HG03135 (cell line): ENCODE results near the gene KMT2D.

Experiments used
- ATAC-seq: cut with Tn5 transposase; IDR thresholded peaks from one replicate; pipeline ENCODE4 v1.9.1; 2021; ENCODE audit warnings: mild to moderate bottlenecking, moderate library complexity; ENCODE audit not compliant: unreplicated experiment

The KMT2D gene

DNA sequence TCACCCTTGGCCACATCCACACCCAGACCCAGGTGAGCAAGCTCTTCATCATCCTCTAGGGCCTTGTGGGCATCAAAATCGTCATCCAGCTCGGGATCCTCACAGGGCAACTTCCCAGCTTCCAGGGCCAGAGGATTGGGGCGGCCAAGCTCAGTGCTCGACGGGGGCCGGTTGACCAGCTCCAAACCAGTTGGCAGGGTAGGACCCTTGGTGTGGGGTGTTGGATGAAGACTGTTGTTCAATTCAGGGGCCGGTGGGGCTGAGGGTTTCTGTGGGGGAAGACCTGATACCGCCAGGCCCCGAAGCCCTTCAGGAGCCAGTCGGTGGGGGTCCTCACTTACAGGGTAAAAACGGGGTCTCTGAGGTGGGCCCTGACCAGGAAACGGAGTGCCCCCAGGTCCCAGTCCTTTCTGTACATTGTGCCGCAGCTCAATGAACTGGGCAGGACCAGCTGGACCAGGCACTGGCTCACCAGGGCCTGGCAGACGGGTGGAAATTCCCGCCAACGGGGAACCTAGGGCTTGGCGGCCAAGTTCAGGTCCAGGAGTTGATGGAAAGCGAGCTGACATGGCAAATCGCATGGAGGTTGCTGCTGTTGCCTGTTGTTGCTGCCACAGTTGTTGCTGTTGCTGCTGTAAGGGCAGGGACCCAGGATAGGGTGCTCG, 22.2 kb downstream of the KMT2D start:
- ATAC-seq: no peak

DNA sequence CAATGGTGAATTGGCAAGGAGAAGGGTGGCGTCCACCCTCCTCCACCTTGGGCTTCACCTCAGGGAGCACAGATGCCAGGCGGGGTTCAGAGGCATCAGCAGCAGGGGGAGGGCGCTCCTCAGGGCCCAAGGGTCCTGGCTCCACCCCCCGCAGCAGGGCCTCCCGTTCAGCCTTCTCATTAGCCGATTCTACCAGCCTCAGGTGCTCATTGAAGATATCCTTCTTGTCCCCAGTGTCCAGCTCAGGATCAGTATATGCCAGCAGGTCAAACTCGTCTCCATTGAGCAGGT, 22.7 kb downstream of the KMT2D start:
- no peak for ATAC-seq

DNA sequence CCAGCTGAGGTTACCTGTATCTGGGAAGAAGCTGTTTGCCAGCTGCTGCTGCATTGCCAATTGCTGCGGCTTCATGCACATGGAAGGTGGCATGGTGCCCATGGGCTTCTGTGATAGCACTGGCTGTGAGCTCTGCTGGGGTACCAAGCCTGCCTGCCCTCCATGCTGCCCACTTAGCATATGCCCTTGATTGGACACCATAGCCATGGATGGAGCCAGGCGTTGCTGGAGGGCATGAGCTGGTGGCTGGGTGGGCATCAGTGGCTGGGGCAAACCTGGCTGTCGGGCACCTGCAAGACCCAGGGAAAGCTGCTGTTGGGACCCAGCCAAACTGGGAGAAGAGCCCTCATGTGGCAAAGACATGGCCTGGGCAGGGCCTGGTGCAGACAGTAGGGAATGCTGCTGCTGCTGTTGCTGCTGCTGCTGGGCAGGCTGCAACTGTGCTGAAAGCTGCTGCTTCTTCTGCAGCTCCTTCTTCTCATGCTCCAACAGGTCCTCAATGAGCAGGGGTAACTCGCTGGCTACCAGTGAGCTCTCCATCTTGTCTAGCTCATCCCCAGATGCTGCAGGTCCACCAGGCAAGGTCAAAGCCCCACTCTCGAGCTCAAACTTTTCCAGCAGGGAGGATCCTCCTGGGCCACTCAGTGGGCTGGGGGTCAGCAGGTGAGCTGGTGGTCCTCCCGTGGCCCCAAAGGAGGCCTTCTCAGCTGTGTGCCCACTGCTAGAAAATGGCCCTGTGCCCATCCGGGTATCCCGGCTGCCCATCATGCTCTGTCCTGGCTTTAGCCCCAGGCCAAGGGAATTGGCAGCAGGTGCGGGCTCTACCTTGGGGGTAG, 23.3 kb downstream of the KMT2D start:
- no peak for ATAC-seq

DNA sequence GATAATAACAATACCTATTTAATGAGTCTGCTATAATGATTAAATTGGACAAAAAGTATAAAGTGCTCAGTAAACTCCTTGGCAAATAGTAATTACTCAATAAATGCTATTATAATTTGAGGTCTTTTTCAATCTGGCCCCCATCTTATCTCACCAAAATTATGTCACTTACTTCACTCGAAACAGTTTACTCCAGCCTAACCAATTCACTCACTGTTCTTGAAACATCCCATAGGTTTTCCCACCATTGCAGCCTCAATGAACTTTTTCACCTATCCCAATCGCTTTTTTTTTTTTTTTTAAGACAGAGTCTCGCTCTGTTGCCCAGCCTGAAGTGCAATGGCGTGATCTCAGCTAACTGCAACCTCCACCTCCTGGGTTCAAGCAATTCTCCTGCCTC, 24.6 kb downstream of the KMT2D start:
- no peak for ATAC-seq

DNA sequence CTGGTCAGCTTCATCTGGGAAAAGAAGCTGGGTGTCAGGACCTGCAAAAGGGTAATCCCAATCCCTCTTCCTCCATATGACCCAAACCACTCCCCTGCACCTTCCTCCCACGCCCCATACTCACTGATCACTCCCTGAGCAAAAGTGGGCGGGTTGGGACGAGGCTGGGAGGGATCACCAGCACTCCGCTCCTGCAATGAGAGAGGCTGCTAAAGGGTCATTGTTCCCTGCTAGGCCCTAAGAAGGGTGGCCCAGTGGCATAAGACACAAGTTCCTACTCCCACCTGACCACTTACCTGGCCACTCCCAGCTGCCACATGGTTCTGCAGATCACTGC, 26.3 kb downstream of the KMT2D start:
- no peak for ATAC-seq

DNA sequence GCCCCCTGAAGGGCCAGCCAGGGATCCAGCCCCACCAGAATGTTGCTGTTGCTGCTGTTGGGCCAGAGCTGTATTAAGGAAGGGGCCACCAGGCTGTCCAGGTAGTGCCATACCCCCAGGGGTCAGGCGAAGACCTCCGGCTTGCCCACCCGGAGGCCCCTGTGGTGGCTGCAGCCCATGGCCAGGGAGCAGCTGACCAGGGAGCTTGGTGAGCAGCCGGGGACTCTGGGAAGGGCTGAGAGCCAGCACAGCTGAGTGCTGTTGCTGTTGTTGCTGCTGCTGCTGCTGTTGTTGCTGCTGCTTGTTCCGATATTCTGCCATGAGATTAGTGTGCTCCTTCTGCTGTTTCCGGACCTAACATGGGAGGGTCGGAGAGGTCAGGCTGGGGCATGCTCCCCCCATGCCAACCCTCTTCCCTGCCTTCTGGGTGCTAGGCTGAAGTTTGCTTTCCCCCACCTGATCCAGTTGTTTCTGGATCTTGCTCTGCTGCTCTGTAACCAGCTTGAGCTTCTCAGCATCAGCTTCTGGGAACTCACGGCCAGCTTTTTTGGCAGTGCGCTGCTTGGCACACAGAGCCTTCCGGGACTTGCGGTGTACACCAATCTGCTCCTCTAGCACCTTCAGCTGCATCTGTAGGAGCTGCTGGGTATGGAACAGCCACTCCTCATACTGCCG, 26.8 kb downstream of the KMT2D start:
- no peak for ATAC-seq

DNA sequence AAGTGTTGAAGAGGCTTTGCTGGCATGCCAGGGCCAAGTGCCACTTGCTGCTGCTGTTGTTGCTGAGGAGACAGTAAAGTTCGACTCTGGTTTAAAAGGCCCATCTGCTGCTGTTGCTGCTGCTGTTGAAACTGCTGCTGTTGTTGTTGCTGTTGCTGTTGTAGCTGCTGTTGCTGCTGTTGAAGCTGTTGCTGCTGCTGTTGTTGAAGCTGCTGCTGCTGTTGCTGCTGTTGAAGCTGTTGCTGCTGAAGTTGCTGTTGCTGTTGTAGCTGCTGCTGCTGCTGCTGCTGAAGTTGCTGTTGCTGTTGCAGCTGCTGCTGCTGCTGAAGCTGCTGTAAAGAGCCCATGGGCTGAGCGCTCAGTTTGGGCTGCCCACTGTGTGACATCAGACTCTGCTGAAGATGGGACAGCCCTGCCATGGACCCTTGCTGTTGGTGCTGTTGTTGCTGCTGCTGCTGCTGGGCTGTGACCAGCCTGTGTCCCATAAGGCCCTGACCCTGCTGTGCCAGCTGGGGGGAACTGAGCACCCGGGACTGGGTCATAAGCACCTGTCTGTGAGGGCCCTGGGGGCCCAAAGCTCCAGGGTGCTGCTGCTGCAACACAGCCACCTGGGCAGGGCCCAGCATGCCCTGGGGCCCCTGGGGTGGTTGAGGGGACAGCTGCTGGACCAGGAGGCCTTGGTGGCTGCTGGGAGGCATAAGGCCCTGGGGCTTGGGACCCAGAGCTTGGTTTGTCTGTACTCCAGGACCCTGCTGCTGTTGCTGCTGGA, 27.7 kb downstream of the KMT2D start:
- no peak for ATAC-seq

DNA sequence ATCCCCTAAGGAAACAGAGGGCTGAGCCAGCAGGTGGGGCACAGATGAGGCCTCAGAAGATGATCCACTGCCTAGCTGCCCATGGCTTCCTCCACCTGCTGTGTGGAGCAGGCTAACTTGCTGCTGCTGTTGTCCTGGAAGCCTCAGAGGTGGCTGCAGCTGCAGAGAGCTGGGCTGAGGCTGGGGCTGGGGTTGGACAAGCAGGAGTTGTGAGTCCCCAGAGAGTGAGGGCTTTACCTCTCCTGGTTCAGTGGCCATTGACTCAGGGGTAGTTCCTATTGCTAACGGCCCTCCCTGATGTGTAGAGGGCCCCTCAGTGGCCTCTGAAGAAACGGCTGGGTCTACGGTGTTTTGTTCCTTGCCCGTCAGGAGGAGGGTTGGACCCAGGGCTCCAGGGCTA, 28.3 kb downstream of the KMT2D start:
- no peak for ATAC-seq

DNA sequence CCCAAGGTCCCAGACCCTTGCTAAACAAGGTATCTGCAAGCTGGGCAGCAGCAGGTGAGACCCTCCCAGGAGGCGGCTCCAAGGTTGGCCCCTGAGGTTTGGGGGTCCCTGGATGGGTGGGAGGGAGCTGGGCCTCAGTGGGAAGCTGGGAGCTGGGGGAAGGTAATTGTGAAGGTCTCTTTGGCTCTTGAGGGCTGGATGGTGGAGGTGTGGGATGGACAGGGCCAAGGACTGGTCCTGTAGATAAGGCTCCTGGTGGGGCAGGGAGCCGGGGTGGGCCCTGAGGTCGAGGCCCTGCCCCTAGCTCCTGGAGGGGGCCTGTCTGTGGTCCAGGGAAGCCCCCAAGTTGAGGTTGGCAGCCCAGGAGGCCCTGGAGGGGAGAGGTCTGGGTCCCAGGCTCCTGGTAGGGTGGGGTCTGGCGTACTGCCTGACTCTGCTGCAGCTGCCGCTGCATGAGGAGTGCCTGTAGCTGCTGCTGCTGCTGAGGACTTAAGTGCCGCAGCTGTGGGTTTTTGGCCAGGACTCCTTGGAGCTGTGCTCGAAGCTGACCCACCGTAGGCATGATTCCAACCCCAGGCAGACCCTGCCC, 28.9 kb downstream of the KMT2D start:
- no peak for ATAC-seq

DNA sequence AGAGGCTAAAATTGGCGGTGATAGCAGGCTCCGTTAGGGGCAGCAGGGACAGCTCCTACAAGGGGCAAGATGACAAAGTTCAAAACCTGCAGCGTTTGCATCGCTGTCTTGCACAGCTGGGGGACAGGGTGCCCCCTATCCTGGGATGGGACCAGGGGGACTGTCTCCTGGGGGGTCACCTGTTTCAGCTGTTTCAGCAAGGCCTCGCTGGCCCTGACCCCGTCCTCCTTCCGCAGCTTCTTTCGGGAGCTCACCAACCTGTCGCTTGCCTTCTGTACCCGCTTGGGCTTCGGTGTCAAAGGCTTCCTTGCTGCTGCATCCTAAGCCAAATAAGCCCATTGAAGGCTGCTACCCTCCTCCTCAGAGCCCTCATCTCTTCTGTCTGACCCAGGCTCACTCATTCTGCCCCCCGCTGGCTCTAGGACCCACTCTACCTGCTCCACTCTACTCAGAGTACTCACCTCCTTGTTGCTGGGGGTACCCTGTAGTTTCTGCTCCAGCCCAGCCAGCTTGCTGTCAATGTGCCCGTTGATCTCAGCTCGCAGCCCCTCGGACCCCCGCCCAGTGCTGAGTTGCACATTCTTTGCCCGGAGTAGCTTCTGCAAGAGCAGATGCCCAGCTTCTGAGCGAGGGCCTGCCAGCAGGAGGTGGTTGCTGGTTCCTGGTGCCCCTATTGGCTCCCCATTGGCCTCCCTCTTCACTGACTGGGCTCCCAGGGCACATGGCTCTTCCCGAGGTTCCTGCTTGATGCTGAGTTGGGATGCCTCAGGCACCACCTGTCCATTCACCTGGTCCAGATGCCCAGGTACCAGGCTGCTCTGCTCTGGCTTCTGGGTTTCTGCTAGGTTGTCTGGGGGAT, 29.7 kb downstream of the KMT2D start:
- no peak for ATAC-seq

DNA sequence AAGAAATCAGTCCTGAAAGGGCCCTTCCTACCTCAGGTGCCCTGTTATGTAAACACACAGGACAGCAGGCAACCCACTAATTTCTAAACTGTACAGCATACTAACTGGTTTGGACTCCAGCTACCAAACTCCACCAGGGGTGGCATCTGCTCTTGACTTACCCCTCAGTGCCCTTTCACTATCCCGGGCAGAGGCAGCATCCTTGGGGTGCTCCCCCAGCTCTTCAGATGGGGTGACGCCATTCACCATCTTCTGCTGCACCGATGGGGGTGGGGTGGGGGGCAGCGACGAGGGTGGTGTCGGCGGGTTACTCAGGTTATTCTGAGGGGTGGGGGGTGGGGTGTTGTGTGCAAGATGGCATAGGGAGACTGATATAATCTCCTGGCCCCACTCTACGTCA, 30.5 kb downstream of the KMT2D start:
- ATAC-seq: no peak

DNA sequence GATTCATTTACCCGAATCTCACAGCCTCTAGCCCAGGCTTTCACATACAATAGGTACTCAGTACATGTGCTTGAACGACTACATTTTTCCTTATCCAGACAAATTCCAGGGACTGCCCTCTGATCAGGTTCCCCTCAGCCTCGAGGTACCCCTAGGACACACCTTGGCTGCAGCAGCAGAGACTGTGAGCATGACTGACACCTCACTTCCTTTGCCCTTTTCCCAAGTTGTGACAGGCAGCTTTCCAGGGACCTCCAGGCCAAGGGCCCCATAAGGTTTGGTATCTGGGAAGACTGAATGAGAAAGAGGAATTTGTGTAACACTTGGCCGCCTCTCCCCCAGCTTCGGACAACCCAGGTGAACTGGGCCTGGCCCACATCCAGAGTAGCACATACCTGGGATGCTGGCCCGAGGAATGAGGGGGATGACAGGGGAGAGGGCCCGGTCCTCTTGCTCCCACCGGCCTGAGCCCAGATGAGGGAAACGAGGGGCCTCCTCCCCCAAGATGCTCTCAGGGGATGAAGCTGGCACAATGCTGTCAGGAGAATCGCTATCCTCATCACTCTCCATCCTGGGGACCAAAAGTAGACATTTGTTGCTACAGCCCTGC, 31.8 kb downstream of the KMT2D start:
- no peak for ATAC-seq

DNA sequence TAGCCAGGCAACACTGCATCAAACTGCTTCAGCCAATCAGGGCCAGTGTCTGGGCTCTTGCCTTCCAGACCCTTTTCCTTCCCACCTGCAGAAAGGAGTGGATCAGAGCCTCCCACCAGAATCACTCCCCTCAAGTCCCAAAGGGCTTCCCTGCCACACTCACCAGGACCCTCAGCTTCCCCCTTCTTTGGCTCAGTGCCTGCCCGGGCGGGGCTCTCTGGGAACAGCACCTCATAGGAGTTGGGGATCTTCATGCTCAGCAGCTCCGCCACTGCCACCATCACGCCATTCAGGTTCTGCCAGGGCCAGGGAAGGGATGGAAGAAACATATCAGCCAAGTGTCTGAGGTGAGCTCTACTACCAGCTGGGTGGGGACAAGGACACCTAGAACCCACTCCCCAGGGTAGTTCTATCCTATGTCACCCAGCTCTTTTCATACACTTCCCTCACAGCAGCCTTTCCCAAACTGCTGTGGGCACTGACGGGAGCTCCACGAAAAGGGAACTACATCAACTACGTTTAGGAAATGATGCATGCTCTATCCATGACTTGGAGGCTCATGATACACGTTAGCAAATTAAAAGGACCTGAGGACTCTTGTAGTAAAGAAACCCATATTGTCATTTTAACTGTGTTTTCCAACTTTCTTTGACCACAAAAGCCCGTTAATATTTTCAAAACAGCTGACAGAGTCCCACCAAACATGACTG, 32.6 kb downstream of the KMT2D start:
- ATAC-seq: no peak

DNA sequence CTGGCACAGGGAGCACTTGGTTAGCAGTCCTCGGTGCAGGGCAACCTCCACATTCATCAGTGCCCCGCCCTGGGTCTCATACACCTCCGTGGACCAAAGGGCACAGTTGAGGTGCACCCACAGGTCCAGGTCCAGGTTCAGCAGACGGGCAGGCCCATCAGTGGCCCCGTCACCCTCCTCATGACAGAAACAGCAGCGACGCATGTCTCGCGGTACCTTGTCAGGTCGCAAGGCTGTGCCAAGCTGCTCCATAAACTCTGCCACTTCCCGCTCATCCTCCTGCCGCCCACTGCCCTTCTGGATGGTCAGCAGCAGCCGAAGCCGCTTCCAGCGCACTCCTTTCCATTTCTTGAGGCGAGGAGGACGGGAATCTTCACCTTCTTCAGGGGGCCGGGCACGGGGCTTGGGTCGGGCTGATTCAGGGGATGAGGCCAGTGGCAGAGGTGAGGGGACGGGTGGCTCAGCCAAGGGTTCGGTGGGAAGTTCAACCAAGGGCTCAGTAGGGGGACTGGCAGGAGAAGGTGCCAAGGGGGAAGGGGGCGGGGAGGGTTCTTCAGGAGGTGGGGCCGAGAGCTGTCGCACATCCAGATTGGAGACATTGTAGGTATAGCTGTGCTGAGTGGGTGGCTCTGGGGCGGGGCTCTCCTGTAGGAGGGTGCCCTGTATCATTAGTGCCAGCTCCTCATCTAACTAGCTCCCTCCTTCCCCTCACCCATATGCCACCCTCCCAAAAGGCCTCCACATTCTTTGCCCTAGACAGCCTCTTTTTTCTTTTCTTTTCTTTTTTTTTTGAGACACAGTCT, 33.7 kb downstream of the KMT2D start:
- ATAC-seq: no peak

DNA sequence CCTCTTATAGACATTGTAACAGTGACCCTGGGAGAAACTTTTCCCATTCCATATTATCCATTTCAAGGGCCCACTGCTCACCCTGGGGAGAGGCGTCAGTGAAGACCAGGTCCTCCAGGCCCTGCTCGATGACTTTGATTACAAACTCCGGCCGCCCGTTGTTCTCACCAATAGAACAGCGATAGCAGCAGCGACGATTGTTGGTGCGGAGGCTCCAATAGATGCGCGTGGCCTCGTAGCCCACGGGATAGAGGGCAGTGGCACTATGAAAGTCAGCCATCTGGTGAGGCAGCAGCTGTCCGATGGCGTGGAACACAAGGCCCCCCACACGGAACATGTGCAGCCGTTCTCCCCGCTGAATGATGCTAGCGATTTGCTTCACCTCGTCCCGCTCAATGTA, 34.5 kb downstream of the KMT2D start:
- no peak for ATAC-seq

DNA sequence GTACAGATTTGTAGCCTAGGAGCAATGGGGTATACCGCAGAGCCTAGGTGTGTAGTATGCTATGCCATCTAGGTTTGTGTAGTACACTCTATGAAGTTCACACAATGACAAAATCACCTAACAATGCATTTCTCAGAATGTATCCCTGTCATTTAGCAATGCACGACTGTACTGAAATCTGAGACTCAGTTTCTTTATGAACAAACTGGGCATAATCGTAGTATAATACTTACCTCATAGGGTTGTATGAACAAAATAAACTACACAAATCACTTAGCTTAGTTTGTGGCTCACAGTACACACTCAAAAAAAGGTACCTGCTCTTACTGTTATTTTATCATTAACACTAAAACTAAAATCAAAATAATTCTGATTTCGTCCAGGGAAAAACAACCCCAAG, 35.1 kb downstream of the KMT2D start:
- no peak for ATAC-seq

DNA sequence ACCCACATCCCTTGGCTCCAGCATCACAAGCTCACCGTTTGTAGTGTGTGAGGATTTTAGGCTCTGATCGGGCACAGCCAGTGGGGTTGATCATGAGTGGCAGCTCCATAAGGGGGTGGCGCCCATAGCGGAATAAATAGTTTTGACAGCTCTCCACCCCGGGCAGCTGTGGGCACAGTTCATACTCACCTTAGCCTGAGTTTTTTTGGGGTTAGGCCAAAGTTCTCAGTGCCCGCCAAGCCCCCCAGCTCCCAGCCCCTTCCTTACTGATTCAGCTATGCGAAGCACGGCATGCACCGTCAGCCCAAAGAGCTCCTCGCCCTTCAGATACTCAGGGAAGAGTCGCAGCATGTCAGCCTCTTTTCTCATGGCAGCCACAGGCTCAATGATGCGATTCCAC, 36.1 kb downstream of the KMT2D start:
- no peak for ATAC-seq

DNA sequence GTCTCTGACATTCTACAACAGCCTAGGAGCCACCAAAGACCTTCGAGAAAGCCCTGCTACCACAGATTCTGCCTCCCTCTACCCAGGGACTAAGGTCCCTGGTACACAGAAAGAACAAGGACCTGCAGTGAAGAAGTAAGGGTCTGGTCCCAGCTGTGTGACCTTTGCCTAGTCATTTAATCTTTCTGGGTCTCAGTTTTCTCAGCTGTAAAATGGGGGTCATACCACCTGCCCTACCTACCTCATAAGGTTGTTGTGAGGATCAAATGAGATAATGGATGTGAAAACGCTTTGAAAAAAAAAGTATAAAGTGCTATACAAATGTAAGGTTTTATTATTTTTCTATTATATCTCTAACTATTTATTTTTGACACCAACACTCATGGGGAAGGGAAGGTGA, 36.8 kb downstream of the KMT2D start:
- ATAC-seq: no peak
